Stimulated activated CD8-positive, alpha-beta memory T cell treated with anti-CD3 and anti-CD28 coated beads, Interleukin-12 subunit alpha, Interleukin-12 subunit beta, amount 100 ng/mL, for 24 hours (primary cell): ENCODE results near the gene SPECC1L.

ENCODE experiments used
- DNase-seq: peaks from one replicate; pipeline ENCODE4 v3.0.0-alpha.2; 2020; ENCODE audit errors: extremely low read depth

The SPECC1L gene

GRCh38 chr22:24428751-24429410, 158.2 kb downstream of the SPECC1L start:
- no peak for DNase-seq

GRCh38 chr22:24429411-24430365, 159.1 kb downstream of the SPECC1L start:
- DNase-seq: no peak

- no peak for DNase-seq
Measured at GRCh38 chr22:24430431-24431308, 160.0 kb downstream of the SPECC1L start.

GRCh38 chr22:24431309-24432034, 160.8 kb downstream of the SPECC1L start:
- DNase-seq: no peak

GRCh38 chr22:24432059-24432853, 161.6 kb downstream of the SPECC1L start:
- DNase-seq: no peak

- DNase-seq: no peak
Measured at GRCh38 chr22:24433001-24433827, 162.6 kb downstream of the SPECC1L start.

- no peak for DNase-seq
Measured at GRCh38 chr22:24433828-24434470, 163.3 kb downstream of the SPECC1L start.

GRCh38 chr22:24434471-24435322, 164.1 kb downstream of the SPECC1L start:
- no peak for DNase-seq

GRCh38 chr22:24435323-24435645, 164.7 kb downstream of the SPECC1L start:
- no peak for DNase-seq

GRCh38 chr22:24435861-24436371, 165.3 kb downstream of the SPECC1L start:
- DNase-seq: no peak

GRCh38 chr22:24436553-24436952, 165.9 kb downstream of the SPECC1L start:
- DNase-seq: no peak

- DNase-seq: no peak
Measured at GRCh38 chr22:24437091-24437490, 166.5 kb downstream of the SPECC1L start.

- no peak for DNase-seq
Measured at GRCh38 chr22:24437741-24438328, 167.2 kb downstream of the SPECC1L start.

GRCh38 chr22:24440270-24440717, 169.7 kb downstream of the SPECC1L start:
- DNase-seq: no peak

- no peak for DNase-seq
Measured at GRCh38 chr22:24440718-24441405, 170.2 kb downstream of the SPECC1L start.

- DNase-seq: no peak
Measured at GRCh38 chr22:24441406-24442351, 171.0 kb downstream of the SPECC1L start.
